ENCODE measurements around the gene NFATC3.

NFATC3 gene

DNA sequence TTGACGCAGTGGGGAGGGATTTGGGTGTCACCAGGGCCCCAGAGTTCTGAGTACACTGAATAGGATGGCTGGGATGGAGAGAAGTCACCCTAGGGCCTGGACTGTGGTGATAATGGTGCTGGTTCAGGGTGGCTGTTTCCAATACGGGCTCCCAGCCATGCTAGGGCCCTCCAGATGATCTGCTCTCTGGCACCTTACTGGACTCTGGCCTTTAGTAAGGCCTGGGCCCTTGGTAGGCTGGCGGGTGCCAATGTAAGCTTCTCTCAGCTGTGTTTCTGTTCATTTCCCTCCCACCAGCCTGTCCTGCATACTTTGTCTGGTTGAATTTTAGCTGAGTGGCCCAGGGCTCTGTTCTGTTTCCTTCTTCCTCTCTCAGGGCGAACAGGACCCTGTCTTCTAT lies 162.8 kb downstream of the NFATC3 start:
- ATAC-seq (ENCODE audit: low read depth), result no peak
- no peak overlapping the region for H3K27ac ChIP-seq (ENCODE audit: poor library complexity, severe bottlenecking)

DNA sequence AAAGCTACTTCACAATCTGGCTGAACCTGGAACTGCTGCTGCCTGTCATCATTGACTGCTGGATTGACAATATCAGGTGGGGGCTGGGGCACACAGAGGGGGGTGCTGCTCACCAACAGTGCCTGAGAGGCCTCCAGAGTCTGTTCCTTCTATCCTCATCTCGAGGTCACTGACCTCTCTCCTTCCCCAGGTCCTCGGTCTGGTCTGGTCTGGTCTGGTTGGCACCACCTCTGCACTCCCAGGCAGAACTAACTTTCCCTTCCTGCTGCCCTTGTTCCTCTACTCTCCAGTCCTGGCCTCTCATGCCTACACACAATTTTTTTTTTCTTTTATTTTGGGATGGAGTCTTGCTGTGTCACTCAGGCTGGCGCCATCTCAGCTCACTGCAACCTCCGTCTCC lies 164.2 kb downstream of the NFATC3 start:
- H3K27me3 ChIP-seq (ENCODE audit: insufficient read depth, poor library complexity, severe bottlenecking), result no peaks in the 10 kb centered on the region
- peaks cover 5% of the 10 kb centered on the region for H3K4me1 ChIP-seq (ENCODE audit: insufficient read depth, poor library complexity, severe bottlenecking)
- no peaks in the 10 kb centered on the region for H3K9me3 ChIP-seq (ENCODE audit: severe bottlenecking)

More for the DNA sequence above, 162.8 kb downstream of the NFATC3 start:
- Histone ChIP-seq H3K4me3 (ENCODE audit: severe bottlenecking) (no peak overlapping the region), H3K27me3 (ENCODE audit: insufficient read depth, poor library complexity, severe bottlenecking) (no peaks in the 10 kb centered on the region), H3K36me3 (ENCODE audit: low read depth) (peaks cover 15% of the 10 kb centered on the region; the same call in 1 of the 2 replicates), H3K4me1 (ENCODE audit: insufficient read depth, poor library complexity, severe bottlenecking) (peaks cover 5% of the 10 kb centered on the region), H3K9me3 (ENCODE audit: severe bottlenecking) (no peaks in the 10 kb centered on the region)
- DNase-seq (ENCODE audit: low spot score), result no peak
- TF ChIP-seq, protein P1, sequence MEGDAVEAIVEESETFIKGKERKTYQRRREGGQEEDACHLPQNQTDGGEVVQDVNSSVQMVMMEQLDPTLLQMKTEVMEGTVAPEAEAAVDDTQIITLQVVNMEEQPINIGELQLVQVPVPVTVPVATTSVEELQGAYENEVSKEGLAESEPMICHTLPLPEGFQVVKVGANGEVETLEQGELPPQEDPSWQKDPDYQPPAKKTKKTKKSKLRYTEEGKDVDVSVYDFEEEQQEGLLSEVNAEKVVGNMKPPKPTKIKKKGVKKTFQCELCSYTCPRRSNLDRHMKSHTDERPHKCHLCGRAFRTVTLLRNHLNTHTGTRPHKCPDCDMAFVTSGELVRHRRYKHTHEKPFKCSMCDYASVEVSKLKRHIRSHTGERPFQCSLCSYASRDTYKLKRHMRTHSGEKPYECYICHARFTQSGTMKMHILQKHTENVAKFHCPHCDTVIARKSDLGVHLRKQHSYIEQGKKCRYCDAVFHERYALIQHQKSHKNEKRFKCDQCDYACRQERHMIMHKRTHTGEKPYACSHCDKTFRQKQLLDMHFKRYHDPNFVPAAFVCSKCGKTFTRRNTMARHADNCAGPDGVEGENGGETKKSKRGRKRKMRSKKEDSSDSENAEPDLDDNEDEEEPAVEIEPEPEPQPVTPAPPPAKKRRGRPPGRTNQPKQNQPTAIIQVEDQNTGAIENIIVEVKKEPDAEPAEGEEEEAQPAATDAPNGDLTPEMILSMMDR (IDR thresholded peaks at IDR 0.05; ENCODE audit: poor library complexity, severe bottlenecking), result no peak

DNA sequence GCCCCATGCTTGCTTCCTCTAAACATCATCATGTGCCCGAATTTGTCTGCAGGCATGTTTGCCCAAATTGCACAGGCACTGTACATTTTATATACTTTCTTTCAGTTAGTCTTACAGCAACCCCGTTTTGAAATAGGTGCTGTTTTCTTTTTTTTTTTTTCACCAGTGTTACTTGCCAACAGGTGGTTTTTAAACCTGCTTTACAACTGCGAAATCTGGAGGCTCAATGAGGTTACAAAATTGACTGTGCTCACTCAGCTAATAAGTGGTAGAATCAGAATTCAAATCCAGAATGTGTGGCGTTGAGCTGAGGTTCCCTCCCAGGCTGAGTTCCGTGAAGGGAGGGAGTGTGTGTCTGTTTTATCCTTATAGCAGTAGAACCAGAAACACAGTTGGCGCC lies 165.8 kb downstream of the NFATC3 start:
- ATAC-seq (ENCODE audit: low read depth) (no peak), DNase-seq (ENCODE audit: low spot score) (no peak)
- Histone ChIP-seq H3K36me3 (ENCODE audit: low read depth) (peaks cover 33% of the 10 kb centered on the region), H3K27me3 (ENCODE audit: insufficient read depth, poor library complexity, severe bottlenecking) (no peaks in the 10 kb centered on the region), H3K9me3 (ENCODE audit: severe bottlenecking) (no peaks in the 10 kb centered on the region), H3K4me3 (ENCODE audit: severe bottlenecking) (no peak overlapping the region), H3K27ac (ENCODE audit: poor library complexity, severe bottlenecking) (no peak overlapping the region), H3K4me1 (ENCODE audit: insufficient read depth, poor library complexity, severe bottlenecking) (peaks cover 3% of the 10 kb centered on the region)
- TF ChIP-seq, protein P1 (IDR thresholded peaks at IDR 0.05; ENCODE audit: poor library complexity, severe bottlenecking), result no peak

More for the DNA sequence above, 164.2 kb downstream of the NFATC3 start:
- TF ChIP-seq, protein P1 (IDR thresholded peaks at IDR 0.05; ENCODE audit: poor library complexity, severe bottlenecking), result no peak
- DNase-seq (ENCODE audit: low spot score) (no peak), ATAC-seq (ENCODE audit: low read depth) (no peak)
- Histone ChIP-seq H3K4me3 (ENCODE audit: severe bottlenecking) (no peak overlapping the region), H3K27ac (ENCODE audit: poor library complexity, severe bottlenecking) (no peak overlapping the region), H3K36me3 (ENCODE audit: low read depth) (peaks cover 17% of the 10 kb centered on the region)

DNA sequence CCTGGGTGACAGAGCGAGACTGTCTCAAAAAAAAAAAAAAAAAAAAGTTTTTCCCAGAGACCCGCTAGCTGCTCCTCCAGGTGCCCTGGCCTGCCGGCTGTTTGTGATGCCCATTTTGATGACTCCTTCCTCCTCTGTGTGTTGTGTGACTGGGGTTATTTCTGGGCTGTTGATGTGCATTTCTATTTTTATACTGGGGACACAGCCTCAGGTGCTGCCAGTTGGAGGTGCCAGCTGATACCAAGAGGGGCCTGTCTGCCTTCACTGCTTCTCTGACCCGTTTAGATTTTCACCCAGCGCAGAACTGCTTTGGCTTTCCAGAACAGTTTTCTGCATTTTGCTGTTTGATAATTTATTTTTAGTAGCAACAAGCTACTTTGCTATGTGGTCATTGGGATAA lies 166.7 kb downstream of the NFATC3 start:
- no peaks in the 10 kb centered on the region for H3K4me1 ChIP-seq (ENCODE audit: insufficient read depth, poor library complexity, severe bottlenecking)
- DNase-seq (ENCODE audit: low spot score) (no peak), ATAC-seq (ENCODE audit: low read depth) (no peak)
- TF ChIP-seq, protein P1 (IDR thresholded peaks at IDR 0.05; ENCODE audit: poor library complexity, severe bottlenecking), result no peak
- no peak overlapping the region for H3K27ac ChIP-seq (ENCODE audit: poor library complexity, severe bottlenecking)
- no peaks in the 10 kb centered on the region for H3K9me3 ChIP-seq (ENCODE audit: severe bottlenecking)
- H3K4me3 ChIP-seq (ENCODE audit: severe bottlenecking), result no peak overlapping the region
- peaks cover 35% of the 10 kb centered on the region for H3K36me3 ChIP-seq (ENCODE audit: low read depth)
- no peaks in the 10 kb centered on the region for H3K27me3 ChIP-seq (ENCODE audit: insufficient read depth, poor library complexity, severe bottlenecking)

DNA sequence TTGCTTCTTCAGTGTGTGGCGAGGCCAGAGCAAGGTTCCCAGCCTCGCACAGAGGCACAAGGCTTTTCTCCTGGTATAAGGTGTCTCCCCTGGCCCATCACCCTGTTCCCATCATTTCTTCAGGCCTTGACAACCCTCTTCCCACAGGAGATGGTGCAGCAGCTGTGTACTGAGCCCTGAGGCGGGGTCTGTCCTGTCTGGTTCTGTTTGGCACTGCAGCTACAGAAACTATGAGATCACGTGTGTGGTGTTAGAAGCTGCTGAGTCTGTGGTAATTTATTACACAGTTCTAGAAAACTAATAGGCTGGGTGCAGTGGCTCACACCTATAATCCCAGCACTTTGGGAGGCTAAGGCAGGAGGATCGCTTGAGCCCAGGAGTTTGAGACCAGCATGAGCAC lies 167.2 kb downstream of the NFATC3 start:
- peaks cover 35% of the 10 kb centered on the region for H3K36me3 ChIP-seq (ENCODE audit: low read depth)
- H3K4me1 ChIP-seq (ENCODE audit: insufficient read depth, poor library complexity, severe bottlenecking), result no peaks in the 10 kb centered on the region
- H3K27me3 ChIP-seq (ENCODE audit: insufficient read depth, poor library complexity, severe bottlenecking), result no peaks in the 10 kb centered on the region
- no peak for DNase-seq (ENCODE audit: low spot score)
- H3K4me3 ChIP-seq (ENCODE audit: severe bottlenecking), result no peak overlapping the region
- no peak for ATAC-seq (ENCODE audit: low read depth)
- TF ChIP-seq, protein P1 (IDR thresholded peaks at IDR 0.05; ENCODE audit: poor library complexity, severe bottlenecking), result no peak
- H3K9me3 ChIP-seq (ENCODE audit: severe bottlenecking), result no peaks in the 10 kb centered on the region
- H3K27ac ChIP-seq (ENCODE audit: poor library complexity, severe bottlenecking), result no peak overlapping the region

Data from RWPE2 (cell line).